ENCODE data around the gene CFH. TPM values are rescaled to one million over a fixed set of nuclear protein-coding genes. Genes with fewer than 3 reads are reported as not detected.

CFH gene
- total RNA-seq, 2 donors from 2014 or later: 23.5 to 31.5 TPM

DNA sequence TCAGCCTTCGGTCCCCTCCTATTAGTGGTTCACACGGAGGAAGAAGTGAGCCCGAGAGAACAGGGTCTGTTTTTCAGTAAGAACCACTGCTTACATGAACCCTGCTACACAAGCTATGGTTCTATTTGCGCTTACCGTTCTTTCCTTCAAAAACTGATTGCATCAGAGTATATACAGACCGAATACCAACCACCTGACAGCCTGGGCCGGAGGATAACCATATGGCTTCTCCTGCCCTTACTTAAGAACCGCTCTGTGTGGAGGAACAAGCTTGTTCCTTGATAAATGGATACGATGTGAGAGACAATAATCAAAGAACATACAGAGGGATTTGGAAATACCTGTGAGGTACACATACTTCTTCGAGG is 42.5 kb upstream of the CFH start:
- no peaks in the 10 kb centered on the region for H3K27me3 ChIP-seq (replicated peaks; ENCODE audit: insufficient read depth)
- H3K27ac ChIP-seq: peak overlapping the region; percentile 21 to 60
- no peaks in the 10 kb centered on the region for H3K9me3 ChIP-seq
- 33% methylated on average over 10 of the region's 10 CpGs for WGBS
- H3K4me1 ChIP-seq (replicated peaks): no peaks in the 10 kb centered on the region
- no peak for TF ChIP-seq POLR2A (IDR thresholded peaks at IDR 0.05)
- TF ChIP-seq POLR2AphosphoS5 (IDR thresholded peaks at IDR 0.05): no peak
- TF ChIP-seq, protein P1, sequence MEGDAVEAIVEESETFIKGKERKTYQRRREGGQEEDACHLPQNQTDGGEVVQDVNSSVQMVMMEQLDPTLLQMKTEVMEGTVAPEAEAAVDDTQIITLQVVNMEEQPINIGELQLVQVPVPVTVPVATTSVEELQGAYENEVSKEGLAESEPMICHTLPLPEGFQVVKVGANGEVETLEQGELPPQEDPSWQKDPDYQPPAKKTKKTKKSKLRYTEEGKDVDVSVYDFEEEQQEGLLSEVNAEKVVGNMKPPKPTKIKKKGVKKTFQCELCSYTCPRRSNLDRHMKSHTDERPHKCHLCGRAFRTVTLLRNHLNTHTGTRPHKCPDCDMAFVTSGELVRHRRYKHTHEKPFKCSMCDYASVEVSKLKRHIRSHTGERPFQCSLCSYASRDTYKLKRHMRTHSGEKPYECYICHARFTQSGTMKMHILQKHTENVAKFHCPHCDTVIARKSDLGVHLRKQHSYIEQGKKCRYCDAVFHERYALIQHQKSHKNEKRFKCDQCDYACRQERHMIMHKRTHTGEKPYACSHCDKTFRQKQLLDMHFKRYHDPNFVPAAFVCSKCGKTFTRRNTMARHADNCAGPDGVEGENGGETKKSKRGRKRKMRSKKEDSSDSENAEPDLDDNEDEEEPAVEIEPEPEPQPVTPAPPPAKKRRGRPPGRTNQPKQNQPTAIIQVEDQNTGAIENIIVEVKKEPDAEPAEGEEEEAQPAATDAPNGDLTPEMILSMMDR (IDR thresholded peaks at IDR 0.05): no peak
- DNase-seq (ENCODE audit: low spot score): no peak
- H3K4me3 ChIP-seq: no peak overlapping the region
- no peaks in the 10 kb centered on the region for H3K36me3 ChIP-seq
- intact Hi-C loops (cut with DNase I): no loop called here

DNA sequence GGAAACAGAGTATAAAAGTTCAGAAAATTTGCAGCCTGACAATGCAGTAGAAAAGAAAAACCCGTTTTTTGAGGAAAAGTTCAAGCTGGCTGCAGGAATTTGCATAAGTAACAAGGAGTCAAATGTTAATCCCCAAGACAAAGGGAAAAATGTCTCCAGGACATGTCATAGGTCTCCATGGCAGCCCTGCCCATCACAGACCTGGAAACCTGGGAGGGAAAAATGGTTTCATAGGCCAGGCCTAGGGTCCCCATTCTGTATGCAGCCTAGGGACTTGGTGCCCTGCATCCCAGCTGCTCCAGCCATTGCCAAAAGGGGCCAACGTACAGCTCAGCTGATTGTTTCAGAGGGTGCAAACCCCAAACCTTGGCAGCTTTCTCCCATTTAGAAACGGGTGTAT is 40.0 kb upstream of the CFH start:
- TF ChIP-seq, protein P1 (IDR thresholded peaks at IDR 0.05): no peak
- TF ChIP-seq POLR2A (IDR thresholded peaks at IDR 0.05) (no peak), POLR2AphosphoS5 (IDR thresholded peaks at IDR 0.05) (no peak)
- Histone ChIP-seq H3K27ac (no peak overlapping the region), H3K36me3 (no peaks in the 10 kb centered on the region), H3K4me1 (replicated peaks) (no peaks in the 10 kb centered on the region), H3K4me3 (no peak overlapping the region), H3K9me3 (no peaks in the 10 kb centered on the region), H3K27me3 (replicated peaks; ENCODE audit: insufficient read depth) (no peaks in the 10 kb centered on the region)
- intact Hi-C loops (cut with DNase I): no loop called here
- 82% methylated on average over 3 of the region's 3 CpGs for WGBS
- DNase-seq (ENCODE audit: low spot score): no peak

DNA sequence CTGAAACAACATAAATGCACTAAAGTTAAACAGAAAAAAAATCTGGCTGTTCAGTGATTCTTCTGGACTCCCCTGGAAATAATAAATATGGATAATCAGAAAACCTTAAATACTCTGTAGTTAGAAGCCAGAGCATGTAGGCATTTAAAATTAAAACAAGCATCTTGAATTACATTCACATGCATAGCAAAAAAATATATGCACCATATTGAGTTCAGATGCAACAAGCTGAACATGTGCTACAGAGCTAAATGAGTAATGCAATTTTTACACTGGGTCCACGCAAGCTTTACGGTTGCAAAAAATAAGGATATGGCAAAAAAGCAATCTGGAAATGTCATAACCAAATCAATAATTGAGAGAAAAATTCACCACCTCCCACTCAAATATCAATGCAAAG is 32.1 kb upstream of the CFH start:
- Histone ChIP-seq H3K9me3 (no peaks in the 10 kb centered on the region), H3K27me3 (replicated peaks; ENCODE audit: insufficient read depth) (no peaks in the 10 kb centered on the region), H3K4me1 (replicated peaks) (no peaks in the 10 kb centered on the region), H3K4me3 (no peak overlapping the region), H3K27ac (no peak overlapping the region), H3K36me3 (no peaks in the 10 kb centered on the region)
- no peak for TF ChIP-seq POLR2A (IDR thresholded peaks at IDR 0.05)
- TF ChIP-seq, protein P1 (IDR thresholded peaks at IDR 0.05): no peak
- no peak for TF ChIP-seq POLR2AphosphoS5 (IDR thresholded peaks at IDR 0.05)
- intact Hi-C loops (cut with DNase I): no loop called here
- WGBS: 99% methylated on average over 2 of the region's 2 CpGs
- DNase-seq (ENCODE audit: low spot score): no peak

DNA sequence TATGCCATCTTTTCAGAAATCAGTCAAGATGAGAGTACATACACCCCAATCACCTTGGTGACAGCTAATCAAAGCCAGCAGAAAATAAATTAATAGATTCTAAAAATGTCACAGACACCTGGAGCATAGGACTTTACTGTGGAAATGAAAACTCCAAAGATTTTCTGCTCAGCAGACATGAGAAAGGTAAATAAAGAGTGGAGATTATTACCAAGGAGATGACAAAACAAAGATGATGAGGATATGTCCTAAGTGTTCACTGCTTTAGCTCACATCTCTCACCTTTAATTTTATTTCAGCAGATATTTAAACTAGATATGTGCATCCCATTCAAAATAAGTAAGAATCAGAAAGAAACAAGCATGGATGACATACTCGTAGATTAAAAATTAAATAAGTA is 28.8 kb upstream of the CFH start:
- Histone ChIP-seq H3K36me3 (no peaks in the 10 kb centered on the region), H3K4me3 (no peak overlapping the region), H3K27ac (no peak overlapping the region), H3K27me3 (replicated peaks; ENCODE audit: insufficient read depth) (no peaks in the 10 kb centered on the region), H3K4me1 (replicated peaks) (no peaks in the 10 kb centered on the region), H3K9me3 (no peaks in the 10 kb centered on the region)
- intact Hi-C loops (cut with DNase I): no loop called here
- WGBS: 83% methylated on average over 1 of the region's 1 CpG
- no peak for DNase-seq (ENCODE audit: low spot score)
- TF ChIP-seq, protein P1 (IDR thresholded peaks at IDR 0.05): no peak
- no peak for TF ChIP-seq POLR2A (IDR thresholded peaks at IDR 0.05)
- TF ChIP-seq POLR2AphosphoS5 (IDR thresholded peaks at IDR 0.05): no peak

DNA sequence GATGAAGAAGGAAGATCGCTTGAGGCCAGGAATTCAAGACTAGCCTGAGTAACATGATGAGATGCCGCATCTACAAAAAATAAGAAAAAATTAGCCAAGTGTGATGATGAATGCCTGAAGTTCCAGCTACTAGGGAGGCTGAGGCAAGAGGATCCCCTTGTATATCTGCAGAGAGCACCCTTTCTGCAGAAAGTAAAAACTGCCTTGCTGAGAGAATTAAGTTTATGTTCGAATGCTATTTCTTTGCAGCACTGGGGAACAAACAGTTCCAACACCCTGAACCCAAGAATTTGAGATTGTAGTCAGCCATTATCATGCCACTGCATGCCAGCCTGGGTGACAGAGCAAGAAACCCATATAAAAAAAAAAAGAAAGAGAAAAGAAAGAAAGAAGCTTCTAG is 23.0 kb upstream of the CFH start:
- TF ChIP-seq POLR2AphosphoS5 (IDR thresholded peaks at IDR 0.05): no peak
- TF ChIP-seq, protein P1 (IDR thresholded peaks at IDR 0.05): no peak
- no peak for TF ChIP-seq POLR2A (IDR thresholded peaks at IDR 0.05)
- DNase-seq (ENCODE audit: low spot score): no peak
- Histone ChIP-seq H3K4me1 (replicated peaks) (no peaks in the 10 kb centered on the region), H3K27me3 (replicated peaks; ENCODE audit: insufficient read depth) (no peaks in the 10 kb centered on the region), H3K4me3 (no peak overlapping the region), H3K27ac (no peak overlapping the region), H3K36me3 (no peaks in the 10 kb centered on the region), H3K9me3 (no peaks in the 10 kb centered on the region)
- WGBS: 98% methylated on average over 3 of the region's 3 CpGs
- intact Hi-C loops (cut with DNase I): no loop called here

Data from prostate gland (tissue), 2 donors.